ENCODE measurements around the gene ADAMTS13. TPM values are rescaled to one million over a fixed set of nuclear protein-coding genes. Genes with fewer than 3 reads are reported as not detected.

ADAMTS13 gene
- total RNA-seq, 1 donor from 2014 or later = 3.5 TPM

DNA sequence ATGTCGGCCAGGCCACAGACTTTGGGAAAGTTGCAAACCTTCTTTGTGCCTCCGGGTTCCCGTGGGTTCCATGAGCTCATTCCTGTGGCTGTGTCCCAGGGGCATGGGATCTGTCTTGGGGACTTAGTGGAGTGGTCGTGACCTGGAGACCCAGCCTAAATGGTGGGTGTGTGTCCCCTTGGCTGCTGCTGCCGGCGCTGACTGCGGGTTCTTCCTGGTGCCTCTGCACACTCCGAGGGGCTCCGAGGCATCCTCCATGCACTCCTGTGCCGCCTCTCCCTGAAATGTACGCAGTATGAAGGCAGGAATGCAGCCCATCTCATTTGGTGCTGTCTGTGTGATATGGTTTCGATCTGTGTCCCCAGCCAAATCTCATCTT, 77.7 kb downstream of the ADAMTS13 start:
- no peaks in the 10 kb centered on the region for H3K27me3 ChIP-seq
- no peaks in the 10 kb centered on the region for H3K4me1 ChIP-seq
- H3K4me3 ChIP-seq = no peak overlapping the region
- no peaks in the 10 kb centered on the region for H3K36me3 ChIP-seq
- DNase-seq (ENCODE audit: low spot score in 2 of 2) = no peak
- H3K9me3 ChIP-seq = peaks cover 12 to 20% of the 10 kb centered on the region in 2 donors
- TF ChIP-seq, protein P1, sequence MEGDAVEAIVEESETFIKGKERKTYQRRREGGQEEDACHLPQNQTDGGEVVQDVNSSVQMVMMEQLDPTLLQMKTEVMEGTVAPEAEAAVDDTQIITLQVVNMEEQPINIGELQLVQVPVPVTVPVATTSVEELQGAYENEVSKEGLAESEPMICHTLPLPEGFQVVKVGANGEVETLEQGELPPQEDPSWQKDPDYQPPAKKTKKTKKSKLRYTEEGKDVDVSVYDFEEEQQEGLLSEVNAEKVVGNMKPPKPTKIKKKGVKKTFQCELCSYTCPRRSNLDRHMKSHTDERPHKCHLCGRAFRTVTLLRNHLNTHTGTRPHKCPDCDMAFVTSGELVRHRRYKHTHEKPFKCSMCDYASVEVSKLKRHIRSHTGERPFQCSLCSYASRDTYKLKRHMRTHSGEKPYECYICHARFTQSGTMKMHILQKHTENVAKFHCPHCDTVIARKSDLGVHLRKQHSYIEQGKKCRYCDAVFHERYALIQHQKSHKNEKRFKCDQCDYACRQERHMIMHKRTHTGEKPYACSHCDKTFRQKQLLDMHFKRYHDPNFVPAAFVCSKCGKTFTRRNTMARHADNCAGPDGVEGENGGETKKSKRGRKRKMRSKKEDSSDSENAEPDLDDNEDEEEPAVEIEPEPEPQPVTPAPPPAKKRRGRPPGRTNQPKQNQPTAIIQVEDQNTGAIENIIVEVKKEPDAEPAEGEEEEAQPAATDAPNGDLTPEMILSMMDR (IDR thresholded peaks at IDR 0.05) = no peak
- H3K27ac ChIP-seq = no peak overlapping the region
- intact Hi-C loops (cut with DNase I) = no loop called here

DNA sequence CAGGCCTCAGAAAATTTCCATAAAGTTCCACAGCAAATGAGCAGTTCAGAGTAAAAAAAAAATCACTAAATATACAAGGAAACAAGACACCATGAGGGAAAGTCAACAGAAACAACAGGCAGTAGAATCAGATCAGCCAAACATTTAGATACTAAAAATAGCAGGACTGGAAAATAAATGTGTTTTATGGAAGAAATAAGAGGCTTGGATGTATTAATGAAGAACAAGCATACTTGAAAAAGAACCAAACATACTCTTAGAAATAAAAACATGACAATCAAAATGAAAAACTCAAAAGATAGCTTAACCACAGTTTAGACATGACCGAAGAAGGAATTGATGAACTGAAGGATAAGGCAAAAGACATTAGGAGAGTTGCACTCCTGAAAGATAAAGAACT, 79.9 kb downstream of the ADAMTS13 start:
- peaks cover 0 to 12% of the 10 kb centered on the region in 2 donors for H3K4me1 ChIP-seq
- no peak overlapping the region for H3K4me3 ChIP-seq
- no peaks in the 10 kb centered on the region for H3K36me3 ChIP-seq
- H3K9me3 ChIP-seq = peaks cover 12 to 20% of the 10 kb centered on the region in 2 donors
- H3K27me3 ChIP-seq = no peaks in the 10 kb centered on the region
- intact Hi-C loops (cut with DNase I) = no loop called here
- TF ChIP-seq, protein P1 (IDR thresholded peaks at IDR 0.05) = no peak
- H3K27ac ChIP-seq = no peak overlapping the region
- no peak for DNase-seq (ENCODE audit: low spot score in 2 of 2)

DNA sequence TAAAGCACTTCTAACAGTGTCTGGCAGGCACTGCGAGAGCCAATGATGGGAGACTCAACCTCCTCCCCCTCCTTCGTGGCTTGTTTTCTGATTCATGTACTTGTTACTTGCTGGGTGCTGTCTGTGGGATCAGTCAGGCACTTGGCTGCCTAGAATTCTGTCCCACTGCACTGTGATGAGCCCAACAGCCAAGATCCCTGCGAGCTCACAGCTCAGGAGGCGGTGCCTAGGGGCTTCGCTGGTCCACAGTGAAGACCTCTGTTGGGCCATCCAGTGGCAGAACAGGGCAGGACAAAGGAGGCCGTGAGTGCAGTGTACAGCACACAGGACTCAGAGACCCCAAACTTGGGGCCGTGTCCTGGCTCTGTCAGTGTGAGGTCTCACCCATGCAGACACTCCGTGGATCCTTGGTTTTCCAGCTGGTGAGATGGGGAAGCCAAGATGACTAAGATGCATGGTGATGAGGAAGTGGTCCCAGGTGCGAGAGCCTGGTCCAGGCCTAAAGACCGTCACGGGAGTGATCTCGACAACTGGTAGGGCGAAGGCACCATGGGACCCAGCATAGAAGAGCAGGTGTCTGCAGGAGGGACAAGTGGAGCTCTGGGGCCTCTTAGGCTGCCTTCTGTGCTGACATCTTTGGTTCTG, 83.1 kb downstream of the ADAMTS13 start:
- TF ChIP-seq, protein P1 (IDR thresholded peaks at IDR 0.05) = no peak
- H3K27ac ChIP-seq = peak overlapping the region in 1 of 2 donors; percentile 22

DNA sequence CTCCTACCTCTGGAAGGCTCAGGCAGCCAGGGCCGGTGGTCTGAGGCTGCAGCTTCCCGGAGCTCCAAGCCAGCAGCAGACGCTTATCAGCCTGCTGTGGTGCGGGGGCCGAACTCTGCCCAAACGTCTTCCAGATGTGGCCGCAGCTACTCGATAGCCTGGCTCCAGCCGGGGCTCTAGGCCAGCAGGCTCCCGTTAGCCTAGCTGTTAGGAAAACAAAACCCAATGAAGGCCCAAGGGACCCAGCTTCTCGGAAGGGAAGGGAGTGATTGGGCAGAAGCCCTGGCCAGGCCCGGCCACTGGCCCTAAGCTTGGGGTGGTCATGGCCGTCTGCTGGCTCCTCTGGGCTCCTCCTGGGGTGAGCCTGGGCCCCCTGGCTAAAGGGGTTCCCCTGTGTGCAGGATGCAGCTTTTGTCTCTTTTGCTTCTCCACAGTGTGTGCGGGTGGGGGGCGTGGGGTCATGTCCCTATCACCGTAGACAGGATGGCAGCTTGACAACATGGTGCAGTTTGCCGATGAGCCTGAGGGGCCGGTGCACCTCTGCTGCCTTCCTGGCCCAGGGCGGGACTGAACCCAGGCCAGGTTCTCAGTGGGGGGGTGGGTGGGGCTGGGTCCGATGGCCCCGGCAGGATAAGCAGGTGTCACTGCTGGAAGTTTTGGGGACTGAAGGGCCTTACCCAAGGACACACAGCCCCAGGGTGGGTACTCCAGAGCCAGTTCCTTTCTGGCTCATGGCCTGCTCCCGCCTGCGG, 83.9 kb downstream of the ADAMTS13 start:
- no peaks in the 10 kb centered on the region for H3K36me3 ChIP-seq
- TF ChIP-seq, protein P1 (IDR thresholded peaks at IDR 0.05) = no peak
- H3K9me3 ChIP-seq = peaks cover 12 to 20% of the 10 kb centered on the region in 2 donors
- H3K27me3 ChIP-seq = no peaks in the 10 kb centered on the region
- H3K27ac ChIP-seq = peak overlapping the region in 1 of 2 donors; percentile 22
- intact Hi-C loops (cut with DNase I) = no loop called here
- peak in 1 of 2 donors; percentile 81 for DNase-seq (ENCODE audit: low spot score in 2 of 2)
- H3K4me3 ChIP-seq = no peak overlapping the region
- peaks cover 0 to 17% of the 10 kb centered on the region in 2 donors for H3K4me1 ChIP-seq

More for the DNA sequence above, 83.1 kb downstream of the ADAMTS13 start:
- Histone ChIP-seq H3K4me3 (no peak overlapping the region), H3K27me3 (no peaks in the 10 kb centered on the region), H3K4me1 (peaks cover 0 to 17% of the 10 kb centered on the region in 2 donors), H3K9me3 (peaks cover 12 to 20% of the 10 kb centered on the region in 2 donors), H3K36me3 (no peaks in the 10 kb centered on the region)
- DNase-seq (ENCODE audit: low spot score in 2 of 2) = no peak
- intact Hi-C loops (cut with DNase I) = no loop called here

DNA sequence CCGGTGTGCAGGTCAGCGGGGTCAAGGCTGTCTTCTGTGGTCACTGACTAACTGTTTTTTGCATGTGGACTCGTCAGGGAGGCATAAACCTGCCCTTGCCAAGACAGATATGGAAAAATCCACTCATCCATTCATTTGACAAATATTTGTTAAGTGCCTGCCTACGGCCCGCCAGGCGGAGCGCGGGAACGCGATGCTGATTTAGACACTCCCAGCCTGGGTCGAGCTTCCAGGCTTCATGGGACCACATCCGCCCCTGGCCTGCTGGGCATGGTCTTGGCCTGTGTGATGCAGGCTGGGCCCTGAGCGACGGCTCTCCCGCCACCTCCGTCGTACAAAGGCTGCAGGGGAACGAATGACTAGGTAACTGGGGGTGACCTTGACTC, 84.5 kb downstream of the ADAMTS13 start:
- peaks cover 9 to 16% of the 10 kb centered on the region in 2 donors for H3K9me3 ChIP-seq
- H3K27me3 ChIP-seq = no peaks in the 10 kb centered on the region
- peak; percentile 20 to 84 for DNase-seq (ENCODE audit: low spot score in 2 of 2)
- H3K4me3 ChIP-seq = no peak overlapping the region
- intact Hi-C loops (cut with DNase I) = no loop called here
- H3K4me1 ChIP-seq = peaks cover 0 to 17% of the 10 kb centered on the region in 2 donors
- TF ChIP-seq, protein P1 (IDR thresholded peaks at IDR 0.05) = no peak
- peak overlapping the region in 1 of 2 donors; percentile 22 for H3K27ac ChIP-seq
- no peaks in the 10 kb centered on the region for H3K36me3 ChIP-seq
